ENCODE data around the gene VWCE. TPM values are rescaled to one million over a fixed set of nuclear protein-coding genes. Genes with fewer than 3 reads are reported as not detected.
A peak's percentile ranks its signal among the peaks of the same experiment; 100 is the strongest.

VWCE gene
- total RNA-seq, 1 experiment from 2014 or later, result 20.6 TPM

DNA sequence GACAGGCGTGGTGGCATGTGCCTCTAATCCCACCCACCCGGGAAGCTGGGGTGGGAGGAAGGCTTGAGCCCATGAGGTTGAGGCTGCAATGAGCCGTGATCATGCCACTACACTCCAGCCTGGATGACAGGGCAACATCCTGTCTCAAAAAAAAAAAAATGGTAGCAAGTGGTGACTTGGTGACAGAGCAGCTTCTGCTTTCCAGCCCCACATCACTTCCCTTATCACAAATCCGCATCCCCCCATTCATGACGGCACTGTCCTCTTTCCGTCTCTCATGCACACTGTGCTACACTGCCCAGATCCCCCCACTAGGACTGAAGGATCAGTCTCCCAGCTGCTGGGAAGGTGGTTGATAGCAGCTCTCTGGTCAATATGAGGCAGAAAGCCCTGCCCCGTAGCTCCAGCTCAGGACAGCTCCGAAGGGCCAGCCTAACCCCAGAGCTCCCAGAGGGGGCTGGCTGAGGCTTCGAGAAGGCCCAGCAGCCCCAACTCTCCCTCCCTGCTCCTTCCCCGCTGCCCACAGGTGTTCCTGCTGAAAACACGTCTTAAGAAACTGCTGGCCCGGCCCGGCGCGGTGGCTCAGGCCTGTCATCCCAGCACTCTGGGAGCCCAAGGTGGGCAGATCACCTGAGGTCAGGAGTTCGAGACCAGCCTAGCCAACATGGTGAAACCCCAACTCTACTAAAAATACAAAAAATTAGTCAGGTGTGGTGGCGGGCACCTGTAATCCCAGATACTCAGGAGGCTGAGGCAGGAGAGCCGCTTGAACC, 38.2 kb downstream of the VWCE start:
- H3K18ac ChIP-seq (ENCODE audit: insufficient read length, low read depth, low read length), result no peak overlapping the region
- no peak overlapping the region for H2AFZ ChIP-seq (ENCODE audit: low read length)
- H3K27ac ChIP-seq (ENCODE audit: insufficient read length, low read depth, low read length), result no peak overlapping the region
- H2BK15ac ChIP-seq (ENCODE audit: low read depth, low read length), result no peak overlapping the region
- no peaks in the 10 kb centered on the region for H3K23me2 ChIP-seq (ENCODE audit: insufficient read length, low read depth, low read length, poor library complexity, severe bottlenecking)
- H4K8ac ChIP-seq (replicated peaks; ENCODE audit: insufficient read length, low read depth, low read length), result no peak overlapping the region
- no peak overlapping the region for H3K23ac ChIP-seq (ENCODE audit: insufficient read length, low read depth, low read length)
- Mint-ChIP-seq H3K27ac (peak overlapping the region in 1 of 3 experiments; percentile 89; a peak in 2 of 7 replicates), H3K4me3 (no peak overlapping the region), H3K9me3 (no peaks in the 10 kb centered on the region), H3K4me1 (peaks cover 0 to 3% of the 10 kb centered on the region in 2 experiments; a peak in 1 of 4 replicates), H3K36me3 (ENCODE audit: insufficient read depth in 1 of 3, low read depth in 3 of 3) (peaks cover 0 to 2% (median 0%) of the 10 kb centered on the region in 3 experiments; a peak in 2 of 7 replicates), H3K27me3 (ENCODE audit: low read depth) (no peaks in the 10 kb centered on the region)
- WGBS (ENCODE audit: extremely low coverage, insufficient read length, low lambda C conversion rate), result no CpG with 5 or more reads among the region's 18 CpGs
- no peak for DNase-seq
- H3K9me3 ChIP-seq (ENCODE audit: control insufficient read depth, low read depth, low read length), result no peaks in the 10 kb centered on the region
- no peak overlapping the region for H4K91ac ChIP-seq (ENCODE audit: insufficient read length, low read depth, low read length)
- no peak overlapping the region for H2BK20ac ChIP-seq (ENCODE audit: low read depth, low read length, poor library complexity, severe bottlenecking)
- no peak overlapping the region for H2BK12ac ChIP-seq (ENCODE audit: insufficient read length, low read depth, low read length)
- H3K79me1 ChIP-seq (ENCODE audit: insufficient read depth, low read depth, low read length, poor library complexity, severe bottlenecking), result no peaks in the 10 kb centered on the region
- H3K79me2 ChIP-seq (ENCODE audit: insufficient read depth, low read length), result no peaks in the 10 kb centered on the region
- H3K4me2 ChIP-seq (ENCODE audit: insufficient read depth, insufficient read length, low read length), result no peak overlapping the region
- H3K56ac ChIP-seq (ENCODE audit: insufficient read length, low read depth, low read length), result no peak overlapping the region
- no peak overlapping the region for H3K4ac ChIP-seq (ENCODE audit: low read depth, low read length)
- H3T11ph ChIP-seq (ENCODE audit: low read length), result no peak overlapping the region
- no peak overlapping the region for H2AK5ac ChIP-seq (ENCODE audit: insufficient read length, low read length)
- H3K9ac ChIP-seq (ENCODE audit: extremely low read depth, insufficient read length, low read length), result no peak overlapping the region
- no peaks in the 10 kb centered on the region for H4K20me1 ChIP-seq (ENCODE audit: control insufficient read depth, insufficient read depth, insufficient read length)
- no peak overlapping the region for H4K5ac ChIP-seq (ENCODE audit: insufficient read length, low read depth, low read length)
- no peaks in the 10 kb centered on the region for H3K4me1 ChIP-seq (ENCODE audit: insufficient read depth, low read length)
- H3K27me3 ChIP-seq (ENCODE audit: insufficient read depth, low read length), result no peaks in the 10 kb centered on the region
- no peak for TF ChIP-seq CTCF (conservative IDR thresholded peaks at IDR 0.05)
- no peak overlapping the region for H3K14ac ChIP-seq (ENCODE audit: insufficient read depth, low read length)
- H2BK5ac ChIP-seq (ENCODE audit: insufficient read length, low read length), result no peak overlapping the region
- H2BK120ac ChIP-seq (ENCODE audit: low read depth, low read length, poor library complexity, severe bottlenecking), result no peak overlapping the region

Data from H9 (cell line).